Endothelial cell of umbilical vein (primary cell): ENCODE results near the gene DIP2A. TPM values are rescaled to one million over a fixed set of nuclear protein-coding genes. Genes with fewer than 3 reads are reported as not detected.

Experiments used
- BruUV-seq: library from RNA; stranded (reverse); fragments of 400-500 nt; replicated peaks from 2 replicates; lab custom pipeline; 2021; lab: Mats Ljungman, UMichigan
- CTCF ChIA-PET: fragments of 300-600, 350-600 bp; sonication (Branson Sonifier 250); formaldehyde crosslinking; loops from one replicate; lab custom pipeline; 2021; ENCODE audit warnings: antibody characterized with exemption, inconsistent platforms; lab: Charles Lee
- POLR2A ChIA-PET: fragments of 300-600, 350-600 bp; sonication (Branson Sonifier 250); formaldehyde crosslinking; loops from one replicate; lab custom pipeline; 2021; ENCODE audit warnings: antibody characterized with exemption, inconsistent platforms; lab: Charles Lee
- DNase-seq: peaks from one replicate; pipeline ENCODE4 v3.0.0-alpha.2; 2011; ENCODE audit warnings: low read depth, low spot score
- FAIRE-seq: peaks from 2 replicates; lab custom pipeline; 2011; peaks lifted over from hg19 to GRCh38; lab: Jason Lieb, UNC
- H2AFZ ChIP-seq: 2 replicates; pipeline ENCODE4 v1.6.0; 2012; ENCODE audit warnings: low read depth, low read length, control low read depth, inconsistent platforms
- H3K27ac ChIP-seq: 2 replicates; pipeline ENCODE4 v1.5.1; 2011; ENCODE audit warnings: low read depth, mild to moderate bottlenecking, control low read depth, low read length, moderate library complexity; ENCODE audit not compliant: insufficient read depth
- H3K27me3 ChIP-seq, 2 experiments: 2 replicates each; pipeline versions ENCODE4 v1.6.0 to v1.6.1; 2011; ENCODE audit warnings: low read length in 2 of 2, mixed read lengths in 1 of 2; ENCODE audit not compliant: control insufficient read depth in 2 of 2, insufficient read depth in 2 of 2
- H3K36me3 ChIP-seq, 2 experiments: 2 replicates in 1 of 2; 3 replicates in 1 of 2; pipeline ENCODE4 v1.5.1; 2011; ENCODE audit warnings: low read length in 2 of 2, mild to moderate bottlenecking in 1 of 2, moderate library complexity in 1 of 2; ENCODE audit not compliant: control insufficient read depth in 2 of 2, insufficient read depth in 2 of 2; ENCODE audit errors: extremely low read depth in 1 of 2
- H3K4me1 ChIP-seq: 3 replicates; pipeline ENCODE4 v1.5.1; 2011; ENCODE audit warnings: mild to moderate bottlenecking, low read length; ENCODE audit not compliant: control insufficient read depth, insufficient read depth; ENCODE audit errors: extremely low read depth
- H3K4me2 ChIP-seq: 2 replicates; pipeline ENCODE4 v1.6.1; 2011; ENCODE audit warnings: low read length, control low read depth, mixed read lengths; ENCODE audit not compliant: insufficient read depth
- H3K4me3 ChIP-seq, 3 experiments: fragments of 200-600 bp in 1 of 3; sonication (generic), shearing (Covaris generic) in 1 of 3; replicated peaks in 1 of 3; 2 replicates each; pipeline ENCODE4 v1.5.1; 2011 to 2016; ENCODE audit warnings: control low read depth in 3 of 3, low read length in 3 of 3, mild to moderate bottlenecking in 2 of 3, inconsistent platforms in 1 of 3, low read depth in 1 of 3, moderate library complexity in 1 of 3; ENCODE audit not compliant: insufficient read depth in 1 of 3
- H3K79me2 ChIP-seq: 2 replicates; pipeline ENCODE4 v1.6.0; 2012; ENCODE audit warnings: low read length, inconsistent platforms; ENCODE audit not compliant: control insufficient read depth, insufficient read depth
- H3K9ac ChIP-seq: replicated peaks from 2 replicates; pipeline ENCODE3; 2011; ENCODE audit warnings: low read length, control low read depth; ENCODE audit not compliant: insufficient read depth; ENCODE audit errors: extremely low read depth
- H3K9me1 ChIP-seq: replicated peaks from 3 replicates; pipeline ENCODE4 v1.6.0; 2011; ENCODE audit warnings: mild to moderate bottlenecking, low read length; ENCODE audit not compliant: control insufficient read depth, insufficient read depth; ENCODE audit errors: extremely low read depth
- H3K9me3 ChIP-seq: replicated peaks from 2 replicates; pipeline ENCODE4 v1.5.1; 2012; ENCODE audit warnings: low read length, inconsistent platforms; ENCODE audit not compliant: control insufficient read depth, insufficient read depth
- H4K20me1 ChIP-seq: replicated peaks from 2 replicates; pipeline ENCODE3; 2011; ENCODE audit warnings: mild to moderate bottlenecking, low read length; ENCODE audit not compliant: control insufficient read depth, insufficient read depth; ENCODE audit errors: extremely low read depth
- EZH2 ChIP-seq: IDR thresholded peaks from 2 replicates; pipeline ENCODE4 v1.6.1; 2012; ENCODE audit warnings: borderline replicate concordance, low read depth, mild to moderate bottlenecking, moderate library complexity, low read length, inconsistent platforms; ENCODE audit not compliant: severe bottlenecking
- FOS ChIP-seq: IDR thresholded peaks from 2 replicates; pipeline ENCODE4 v1.6.1; 2011; ENCODE audit warnings: mild to moderate bottlenecking, low read length, moderate library complexity, borderline replicate concordance; ENCODE audit not compliant: insufficient read depth
- MYC ChIP-seq: IDR thresholded peaks from one replicate; pipeline ENCODE4 v1.6.1; 2011; ENCODE audit warnings: mild to moderate bottlenecking, low read depth, low read length
- POLR2AphosphoS5 ChIP-seq: IDR thresholded peaks from 2 replicates; pipeline ENCODE4 v1.6.1; 2012; ENCODE audit warnings: low read depth, mild to moderate bottlenecking, control low read depth, low read length, moderate library complexity; ENCODE audit not compliant: insufficient read depth
- dilution Hi-C: fragments of 300-500 bp; cut with MboI; formaldehyde crosslinking; loops from one replicate; pipeline ENCODE4 v1.15.0; 2019; ENCODE audit warnings: low sequenced_read_pairs; ENCODE audit not compliant: extremely low pct_ligation_motif_present
- intact Hi-C: fragments of 100-400 bp; cut with micrococcal nuclease; formaldehyde crosslinking; loops from one replicate; pipeline ENCODE4 v1.10.0; 2022
- polyA plus RNA-seq, 4 experiments: library from polyadenylated mRNA; depleted of rRNA in 3 of 4; stranded (reverse) in 3 of 4; unstranded in 1 of 4; fragments of >200 nt; gene quantifications; 2 replicates each; pipeline versions ENCODE4 v1.2.1 to v1.2.3, GENCODE V29; 2011 to 2012; ENCODE audit warnings: missing spikeins in 1 of 4
- total RNA-seq: library from RNA; stranded (reverse); gene quantifications from 2 replicates; pipeline ENCODE4 v1.2.3, GENCODE V29; 2021
- TF ChIP-seq, protein P1 (sequence below), 2 donors: IDR thresholded peaks; 1 replicate in 1 of 2; 2 replicates in 1 of 2; pipeline ENCODE4 v1.5.1; 2011; ENCODE audit warnings: low read length in 2 of 2, mild to moderate bottlenecking in 2 of 2, moderate library complexity in 2 of 2, control low read depth in 1 of 2, inconsistent platforms in 1 of 2, low read depth in 1 of 2; ENCODE audit not compliant: insufficient read depth in 1 of 2; ENCODE audit errors: extremely low read depth in 1 of 2
- TF ChIP-seq, protein P2 (sequence below): IDR thresholded peaks from 2 replicates; pipeline ENCODE4 v1.6.1; 2011; ENCODE audit not compliant: insufficient read depth, insufficient read length

The DIP2A gene
- total and polyA plus RNA-seq, 2 donors (not counting 3 experiments of a cell fraction or from before 2014, with no cell fraction given) = 34.5 to 62.1 TPM

DNA sequence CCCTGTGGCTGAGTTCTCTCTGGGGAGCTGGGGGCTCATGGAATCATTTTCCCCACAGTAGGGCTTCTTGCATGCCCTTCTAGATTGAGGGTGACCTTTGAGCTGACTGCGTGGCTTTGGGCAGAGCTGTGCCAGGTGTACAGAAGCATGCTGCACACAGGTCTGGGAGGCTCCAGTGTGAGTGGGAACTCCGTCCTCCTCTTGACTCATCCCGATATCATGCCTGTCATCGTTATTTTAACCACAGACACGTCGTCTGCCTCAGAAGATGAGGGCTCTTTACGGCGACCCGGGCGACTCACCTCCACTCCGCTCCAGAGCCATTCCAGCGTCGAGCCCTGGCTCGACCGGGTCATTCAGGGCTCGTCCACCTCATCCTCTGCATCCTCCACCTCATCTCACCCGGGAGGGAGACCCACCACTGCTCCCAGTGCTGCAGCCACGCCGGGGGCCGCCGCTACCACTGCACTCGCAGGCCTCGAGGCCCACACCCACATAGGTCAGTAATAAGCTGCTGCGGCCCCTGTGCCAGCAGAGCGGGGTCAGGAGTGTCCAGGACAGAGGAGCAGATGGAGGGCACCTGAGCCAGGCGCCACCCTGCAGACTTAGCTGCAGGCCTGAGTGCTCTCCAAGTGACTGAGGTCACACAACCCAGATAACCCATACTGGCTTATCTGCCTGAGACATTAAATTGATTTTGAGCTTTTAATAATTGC lies 39.8 kb downstream of the DIP2A start:
- Histone ChIP-seq H3K4me3 (no peak overlapping the region), H3K4me2 (no peak overlapping the region), H3K9ac (no peak overlapping the region), H4K20me1 (peaks cover 3% of the 10 kb centered on the region), H3K79me2 (peaks cover 12% of the 10 kb centered on the region), H3K9me3 (no peaks in the 10 kb centered on the region), H3K9me1 (no peaks in the 10 kb centered on the region), H3K4me1 (peaks cover 22% of the 10 kb centered on the region), H2AFZ (no peak overlapping the region), H3K27ac (no peak overlapping the region), H3K36me3 (peaks cover 19 to 28% of the 10 kb centered on the region in 2 experiments), H3K27me3 (no peaks in the 10 kb centered on the region)
- intact Hi-C loops = no loop called here
- no TSS peak for BruUV-seq
- dilution Hi-C loops = no loop called here
- ChIA-PET POLR2A (no interaction called here), CTCF (interaction anchor here (2.3 kb wide), 1 partner anchor 8 kb away, joined by 12 read pairs; no protein-coding TSS in a partner anchor)
- FAIRE-seq (no peak), DNase-seq (no peak)
- no peak for TF ChIP-seq EZH2
- TF ChIP-seq POLR2AphosphoS5 = no peak
- TF ChIP-seq, protein P1, sequence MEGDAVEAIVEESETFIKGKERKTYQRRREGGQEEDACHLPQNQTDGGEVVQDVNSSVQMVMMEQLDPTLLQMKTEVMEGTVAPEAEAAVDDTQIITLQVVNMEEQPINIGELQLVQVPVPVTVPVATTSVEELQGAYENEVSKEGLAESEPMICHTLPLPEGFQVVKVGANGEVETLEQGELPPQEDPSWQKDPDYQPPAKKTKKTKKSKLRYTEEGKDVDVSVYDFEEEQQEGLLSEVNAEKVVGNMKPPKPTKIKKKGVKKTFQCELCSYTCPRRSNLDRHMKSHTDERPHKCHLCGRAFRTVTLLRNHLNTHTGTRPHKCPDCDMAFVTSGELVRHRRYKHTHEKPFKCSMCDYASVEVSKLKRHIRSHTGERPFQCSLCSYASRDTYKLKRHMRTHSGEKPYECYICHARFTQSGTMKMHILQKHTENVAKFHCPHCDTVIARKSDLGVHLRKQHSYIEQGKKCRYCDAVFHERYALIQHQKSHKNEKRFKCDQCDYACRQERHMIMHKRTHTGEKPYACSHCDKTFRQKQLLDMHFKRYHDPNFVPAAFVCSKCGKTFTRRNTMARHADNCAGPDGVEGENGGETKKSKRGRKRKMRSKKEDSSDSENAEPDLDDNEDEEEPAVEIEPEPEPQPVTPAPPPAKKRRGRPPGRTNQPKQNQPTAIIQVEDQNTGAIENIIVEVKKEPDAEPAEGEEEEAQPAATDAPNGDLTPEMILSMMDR (IDR thresholded peaks at IDR 0.05; ENCODE audit: extremely low read depth in 1 of 2, insufficient read depth in 1 of 2, low read depth in 1 of 2, low read length in 2 of 2) = no peak
- TF ChIP-seq, protein P2, sequence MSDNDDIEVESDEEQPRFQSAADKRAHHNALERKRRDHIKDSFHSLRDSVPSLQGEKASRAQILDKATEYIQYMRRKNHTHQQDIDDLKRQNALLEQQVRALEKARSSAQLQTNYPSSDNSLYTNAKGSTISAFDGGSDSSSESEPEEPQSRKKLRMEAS = no peak
- no peak for TF ChIP-seq FOS
- TF ChIP-seq MYC = no peak
